Fibroblast of gingiva (primary cell): ENCODE data around the gene FAM83B.
"Not testable (repeated sequence)": the region's sequence is repeated elsewhere in the genome, so short reads cannot be mapped to it uniquely, and the experiment has no call there.

Experiments
- DNase-seq: peaks from one replicate; pipeline ENCODE4 v3.0.0-alpha.2; 2011; ENCODE audit warnings: low read depth

FAM83B gene

DNA sequence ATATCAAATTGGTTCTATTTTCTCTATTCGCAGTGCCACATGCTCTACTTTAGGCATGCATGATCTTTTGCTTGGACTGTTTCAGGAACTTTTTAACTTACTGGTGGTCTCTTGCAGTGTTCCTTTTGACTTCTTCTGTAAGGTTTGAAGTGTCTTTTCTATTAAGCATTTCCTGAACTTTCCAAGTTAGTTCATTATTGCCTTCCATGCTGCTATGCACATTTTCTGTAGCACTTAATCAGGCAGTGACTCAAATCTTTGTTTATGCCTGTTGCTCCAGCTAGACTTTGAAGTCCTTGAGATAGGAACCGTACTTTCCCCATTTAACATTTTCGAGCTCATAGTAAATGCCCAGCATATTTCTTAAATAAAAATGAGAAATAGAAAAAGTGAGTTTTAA is 52.2 kb downstream of the FAM83B start:
- no peak for DNase-seq

DNA sequence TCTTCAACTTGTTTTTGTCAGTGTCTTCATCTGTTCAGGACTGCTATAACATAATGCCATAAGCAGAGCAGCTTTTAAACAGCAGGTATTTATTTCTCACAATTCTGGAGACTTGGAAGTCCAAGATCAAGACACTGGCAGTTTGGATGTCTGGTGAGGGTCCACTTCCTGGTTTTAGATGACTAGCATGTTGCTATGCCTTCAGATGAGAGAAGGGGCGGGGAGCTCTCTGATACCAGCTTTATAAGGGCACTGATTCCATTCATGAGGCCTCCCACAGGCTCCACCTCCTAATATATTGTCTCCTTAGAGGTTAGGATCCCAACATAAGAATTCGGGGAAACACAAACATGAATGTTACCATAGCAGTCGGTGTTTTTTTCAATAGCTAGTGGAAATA is 52.9 kb downstream of the FAM83B start:
- no peak for DNase-seq

DNA sequence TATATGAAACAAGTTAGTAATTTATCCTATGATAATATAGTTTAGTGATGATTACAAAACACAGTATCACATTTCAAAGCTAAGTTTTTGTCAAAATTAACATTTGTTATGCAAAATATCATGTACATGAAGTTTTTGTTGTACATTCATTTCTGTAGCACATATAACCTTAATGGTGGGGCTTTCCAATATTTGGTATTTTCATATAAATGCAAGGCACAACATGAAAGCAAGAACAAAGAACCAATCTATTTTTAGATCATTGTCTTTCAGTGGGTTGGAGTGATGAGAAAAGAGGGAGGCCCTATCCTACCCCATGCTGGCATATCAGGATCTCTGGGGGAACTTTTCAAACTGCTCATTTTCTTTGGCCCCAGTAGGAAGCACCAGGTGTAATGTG is 53.4 kb downstream of the FAM83B start:
- DNase-seq: no peak

DNA sequence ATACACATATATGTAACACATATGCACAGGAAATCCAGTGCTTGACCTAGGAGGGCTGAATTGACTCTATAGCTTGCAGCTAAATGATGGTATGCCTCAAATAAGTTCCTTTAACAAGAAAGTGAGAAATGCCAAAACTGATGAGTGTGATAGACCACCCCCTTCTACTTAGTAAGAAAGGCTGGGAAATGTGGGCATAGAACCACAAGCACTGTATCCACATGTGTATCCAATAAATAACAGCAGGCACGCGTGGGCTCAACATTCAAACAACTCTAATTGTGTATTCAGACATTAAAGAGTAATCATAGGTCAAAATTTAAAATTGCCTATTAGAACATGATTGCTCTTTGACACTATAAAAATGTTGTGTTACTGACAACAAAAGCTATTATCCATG is 54.1 kb downstream of the FAM83B start:
- no peak for DNase-seq

DNA sequence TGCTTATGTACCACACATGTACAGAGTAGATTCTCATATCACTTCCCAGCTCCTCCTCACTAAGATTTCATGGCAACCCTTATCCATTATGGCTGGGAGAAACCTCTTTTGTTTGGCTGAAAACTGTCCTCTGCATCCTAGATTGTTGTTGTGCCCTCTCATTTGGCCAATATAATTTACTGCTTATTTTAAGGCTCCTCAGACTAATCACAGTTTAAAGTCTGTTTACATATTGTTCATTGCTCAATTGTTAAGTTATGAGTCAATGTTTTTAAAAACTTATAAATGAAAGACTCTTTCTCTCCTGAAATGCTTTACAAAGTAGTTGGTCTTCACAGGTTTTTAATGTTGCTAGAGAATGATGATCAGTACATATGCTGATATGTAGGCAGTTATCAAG is 57.3 kb downstream of the FAM83B start:
- DNase-seq: no peak

DNA sequence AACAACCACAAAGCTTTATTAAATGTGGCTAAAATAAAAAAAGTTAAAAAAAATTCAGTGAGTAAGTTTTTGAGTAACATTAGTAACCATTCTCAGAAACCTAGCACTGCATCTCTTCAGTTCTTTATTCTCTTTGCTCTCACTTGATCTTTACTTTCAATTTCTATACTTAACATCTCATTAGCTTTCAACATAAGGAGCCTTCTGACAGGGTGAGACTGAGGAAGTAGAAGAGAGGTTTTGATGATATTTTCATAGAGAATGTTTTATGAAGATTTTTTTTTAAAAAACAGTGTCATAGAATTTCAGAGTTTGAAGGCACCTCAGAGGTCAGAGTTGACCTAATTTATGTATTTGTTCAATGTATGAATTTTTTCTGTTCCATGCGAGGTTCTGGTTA is 60.8 kb downstream of the FAM83B start:
- no peak for DNase-seq

DNA sequence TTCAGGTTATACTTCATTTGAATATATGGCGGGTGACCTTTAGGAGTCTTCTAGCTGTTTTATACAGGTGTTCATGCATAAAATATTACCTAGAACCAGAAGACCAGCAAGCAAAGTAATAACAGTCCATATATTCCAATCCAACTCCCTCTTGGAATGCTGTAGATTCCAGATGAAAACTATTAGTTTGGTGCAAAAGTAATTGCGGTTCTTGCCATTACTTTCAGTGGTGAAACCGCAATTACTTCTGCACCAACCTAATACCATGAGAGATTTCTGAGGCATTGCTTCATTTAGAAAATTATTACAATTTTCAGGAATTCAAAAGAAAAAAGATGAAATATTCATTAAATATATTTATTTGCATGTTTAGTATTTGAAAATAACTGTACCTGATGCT is 62.6 kb downstream of the FAM83B start:
- no peak for DNase-seq

DNA sequence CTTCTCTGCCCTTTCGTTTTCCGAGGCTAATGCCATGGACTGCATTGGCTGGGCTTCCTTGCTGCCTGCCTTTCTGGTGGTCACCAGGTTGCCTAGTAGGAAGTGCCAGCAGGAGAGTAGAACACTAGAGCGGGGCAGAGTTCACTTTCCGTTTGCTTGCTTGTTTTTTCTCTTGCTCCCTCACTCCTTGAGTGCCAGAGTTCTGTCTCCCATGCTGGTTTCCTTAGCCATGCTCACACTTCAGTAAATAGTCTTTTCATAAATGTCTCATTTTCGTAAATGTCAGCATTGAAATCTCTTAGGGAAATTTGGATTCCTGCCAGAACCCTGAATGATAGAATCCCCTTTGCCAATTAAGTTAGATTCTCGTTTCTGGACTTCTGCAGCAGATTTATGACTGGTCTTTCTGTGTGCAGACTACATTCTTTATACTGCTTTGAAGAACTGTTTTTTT is 63.9 kb downstream of the FAM83B start:
- DNase-seq: no peak

DNA sequence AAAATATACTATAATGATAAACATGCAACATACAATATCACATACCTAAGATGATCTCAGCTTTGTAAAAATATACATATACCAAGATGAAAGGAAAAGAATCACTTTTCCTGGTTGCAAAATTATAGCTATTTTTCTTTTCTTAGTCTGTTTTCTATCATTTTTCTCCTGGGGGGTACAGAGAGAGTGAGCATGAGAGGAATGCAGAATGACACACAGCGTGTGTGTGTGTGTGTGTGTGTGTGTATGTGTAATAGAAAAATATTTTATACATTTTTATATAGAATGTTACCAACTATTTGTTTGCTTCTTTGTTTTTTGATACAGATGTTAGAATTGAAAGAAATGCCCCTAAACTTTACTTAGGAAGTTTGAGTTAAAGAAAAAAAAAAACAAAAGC is 64.3 kb downstream of the FAM83B start:
- DNase-seq: no peak

DNA sequence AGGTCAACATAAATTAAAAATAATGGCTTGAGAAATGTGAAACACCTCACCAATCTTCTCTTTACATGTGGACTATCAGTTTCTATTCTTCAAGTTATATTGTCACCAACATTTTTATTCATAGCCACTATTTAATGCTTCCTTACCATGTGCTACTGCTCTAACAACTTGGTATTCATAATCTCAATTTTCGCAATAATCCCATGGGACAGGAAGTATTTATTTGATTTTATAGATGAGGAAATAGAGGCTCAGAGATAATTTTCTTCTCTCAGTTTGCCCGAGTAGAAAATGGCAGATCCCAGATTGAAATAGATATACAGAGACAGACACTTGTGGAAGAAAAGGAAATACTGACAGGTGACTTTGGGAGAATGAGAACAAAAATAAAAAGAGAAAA is 66.6 kb downstream of the FAM83B start:
- DNase-seq: no peak

DNA sequence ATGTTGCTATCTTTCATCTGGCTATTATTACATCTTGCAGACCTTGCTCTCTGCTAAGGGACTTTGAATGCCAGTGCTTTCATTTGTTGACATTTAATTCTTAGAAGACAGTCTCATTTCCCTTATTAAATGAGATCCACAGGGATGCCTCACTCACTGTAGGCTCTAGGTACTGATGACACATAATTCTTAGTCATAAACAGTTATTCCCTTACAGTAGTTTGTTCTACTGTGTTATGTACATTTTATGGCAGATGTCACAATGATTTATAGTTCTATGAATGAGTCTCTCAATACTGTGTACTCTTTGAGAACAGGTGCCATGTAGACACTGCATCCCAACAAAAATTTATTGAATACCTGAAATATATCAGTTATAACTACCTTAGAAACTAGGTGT is 70.3 kb downstream of the FAM83B start:
- DNase-seq: no peak

DNA sequence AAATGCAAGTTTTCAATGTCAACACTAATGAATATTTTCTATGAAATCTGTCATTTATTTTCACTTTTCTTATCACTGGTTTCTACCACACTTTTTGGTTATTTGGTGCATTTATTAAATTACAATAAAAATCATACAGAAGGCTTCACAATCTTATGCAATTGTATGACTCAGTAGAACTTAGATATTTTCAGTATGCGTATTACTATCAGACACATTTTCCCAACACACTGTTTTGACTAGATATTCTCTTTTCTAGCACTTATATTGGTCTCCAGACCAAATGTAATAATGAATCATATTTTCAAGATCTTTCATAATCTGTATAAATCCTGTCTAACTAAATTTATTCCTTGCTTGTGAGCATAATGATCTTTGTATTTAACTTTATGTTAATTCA is 74.1 kb downstream of the FAM83B start:
- no peak for DNase-seq

DNA sequence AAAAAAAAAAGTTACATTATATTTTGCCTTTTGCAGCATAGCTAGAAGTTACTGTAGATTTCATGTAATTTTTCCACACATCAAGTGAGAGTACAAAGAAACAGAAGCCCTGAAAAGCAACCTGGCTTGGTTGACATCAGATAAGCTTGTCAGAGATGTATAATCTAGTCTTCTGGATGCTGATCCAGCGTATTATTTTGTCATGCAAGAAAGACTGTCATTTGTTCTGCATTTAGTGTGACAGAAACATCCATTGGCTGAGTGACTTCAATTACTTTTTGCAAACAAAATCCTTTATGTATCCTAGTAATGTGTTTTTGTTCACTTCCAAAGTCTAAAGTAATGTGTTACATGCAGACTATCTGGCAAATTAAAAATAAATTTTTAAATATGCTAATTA is 75.3 kb downstream of the FAM83B start:
- no peak for DNase-seq

DNA sequence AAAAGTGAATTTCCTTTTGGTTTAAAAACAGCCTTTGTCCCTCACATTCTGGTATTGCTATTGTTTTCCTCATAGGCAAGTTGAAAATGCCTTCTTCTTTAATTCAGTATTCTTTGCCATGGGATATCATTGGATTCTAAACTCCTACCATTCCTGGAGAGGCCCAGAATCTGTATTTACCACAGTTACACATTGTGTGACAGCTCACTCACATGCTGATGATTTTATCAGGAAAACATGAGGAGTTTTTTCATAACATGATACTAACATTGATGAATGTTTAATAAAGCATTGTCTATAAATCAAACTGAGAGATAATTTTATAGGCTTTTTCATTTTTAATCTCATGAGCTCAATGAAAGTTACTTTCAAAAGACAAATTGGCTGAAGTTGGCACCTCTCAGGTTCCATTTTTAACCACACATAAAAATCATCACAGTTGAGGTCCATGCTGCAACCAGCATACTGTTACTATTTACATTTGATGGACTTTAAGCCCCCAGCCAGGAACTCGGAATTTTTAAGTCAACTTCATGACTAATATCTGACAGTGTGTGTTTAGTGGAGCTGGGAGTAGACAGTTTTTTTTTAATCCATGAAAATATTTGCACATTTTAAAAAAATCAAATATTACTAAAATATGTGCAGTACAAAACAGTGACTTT is 82.8 kb downstream of the FAM83B start:
- no peak for DNase-seq

DNA sequence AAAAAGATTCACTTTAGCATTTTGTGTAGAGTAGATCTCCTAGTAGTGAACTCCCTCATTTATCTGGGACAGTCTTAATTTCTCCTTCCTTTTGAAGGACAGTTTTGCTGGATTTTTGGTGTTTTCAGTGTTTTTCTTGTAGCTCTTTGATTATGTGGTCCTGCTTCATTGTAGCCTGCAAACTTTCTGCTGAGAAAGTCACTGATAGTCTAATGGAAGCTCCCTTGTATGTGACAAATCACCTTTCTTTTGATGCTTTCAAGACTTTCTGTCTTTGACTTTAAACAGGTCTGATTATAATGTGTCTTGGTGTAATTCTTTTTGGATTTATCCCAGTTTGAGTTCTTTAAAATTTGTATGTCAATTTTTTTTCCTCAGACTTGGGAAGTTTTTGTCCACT is 86.1 kb downstream of the FAM83B start:
- DNase-seq: no peak

DNA sequence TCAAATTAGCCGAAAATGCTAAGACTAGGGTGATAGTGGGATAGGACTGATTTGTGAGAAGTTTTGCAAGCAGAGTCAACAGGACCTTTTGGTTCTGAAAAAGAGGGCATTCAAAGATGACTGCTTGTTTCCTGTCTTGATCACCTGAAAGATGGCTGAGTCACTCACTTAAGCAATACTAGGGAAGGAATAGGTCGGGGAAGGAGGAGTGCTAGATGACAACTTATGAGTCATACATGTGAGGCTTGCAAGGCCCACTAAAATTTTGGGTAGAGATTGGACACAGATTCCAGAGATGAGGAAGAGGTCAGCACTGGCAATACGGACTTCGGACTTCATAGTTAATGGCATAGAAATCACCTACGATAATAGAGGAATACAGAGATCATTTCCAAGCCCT is 89.2 kb downstream of the FAM83B start:
- DNase-seq: no peak

DNA sequence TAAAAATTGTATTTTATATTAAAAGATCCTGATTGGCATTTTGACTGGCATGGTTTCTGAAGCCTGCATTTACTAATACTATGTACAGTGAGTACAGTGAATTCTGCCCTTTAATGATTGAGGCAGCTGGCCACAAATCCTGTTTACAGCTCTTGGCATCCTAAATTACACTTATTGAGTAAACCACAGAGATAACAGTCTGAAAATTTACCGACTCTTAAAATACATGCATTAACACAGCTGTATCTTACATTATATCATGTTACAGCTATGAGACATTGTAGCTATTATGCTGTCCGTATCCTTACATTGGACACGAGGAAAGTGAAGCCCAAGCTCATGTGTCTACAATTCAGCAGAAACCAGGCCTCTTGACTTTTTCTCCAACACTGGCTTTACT is 90.8 kb downstream of the FAM83B start:
- DNase-seq: no peak

DNA sequence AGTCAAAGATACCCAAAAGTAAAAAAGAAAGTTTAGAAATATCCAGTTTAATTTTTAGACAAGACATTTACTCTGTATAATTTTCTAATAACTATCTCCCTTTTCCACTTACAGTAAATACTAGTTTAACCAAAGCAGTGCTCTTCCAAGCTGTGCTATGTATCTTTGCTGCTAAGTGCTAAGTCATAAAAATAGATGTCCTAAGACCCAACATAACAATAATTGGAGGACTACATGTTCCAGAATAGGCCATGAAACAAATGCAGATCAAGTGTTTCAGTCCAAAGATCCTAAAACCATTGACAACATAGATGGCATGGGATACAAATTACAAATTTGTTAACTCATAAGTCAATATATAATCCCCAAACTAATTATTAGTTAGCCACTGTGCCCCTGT is 111.1 kb downstream of the FAM83B start:
- DNase-seq: no peak

DNA sequence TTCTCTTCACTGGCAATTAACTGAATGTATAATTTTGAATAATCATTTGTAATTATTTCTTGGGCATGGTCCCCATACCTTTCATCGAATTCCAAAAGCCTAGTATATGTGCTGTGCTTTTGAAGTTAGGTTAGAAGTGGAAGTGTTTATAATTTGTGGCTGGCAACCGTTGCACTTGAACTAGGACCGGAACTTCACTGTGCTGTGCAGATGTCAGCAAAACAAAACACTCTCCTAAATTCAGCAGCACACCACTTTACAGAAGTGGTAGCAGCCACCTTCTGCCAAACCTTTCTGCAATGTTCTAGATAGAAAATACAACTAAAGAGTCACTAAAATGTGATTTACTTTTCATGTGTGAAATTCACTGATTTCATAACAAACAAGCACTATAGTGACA is 111.9 kb downstream of the FAM83B start:
- no peak for DNase-seq

DNA sequence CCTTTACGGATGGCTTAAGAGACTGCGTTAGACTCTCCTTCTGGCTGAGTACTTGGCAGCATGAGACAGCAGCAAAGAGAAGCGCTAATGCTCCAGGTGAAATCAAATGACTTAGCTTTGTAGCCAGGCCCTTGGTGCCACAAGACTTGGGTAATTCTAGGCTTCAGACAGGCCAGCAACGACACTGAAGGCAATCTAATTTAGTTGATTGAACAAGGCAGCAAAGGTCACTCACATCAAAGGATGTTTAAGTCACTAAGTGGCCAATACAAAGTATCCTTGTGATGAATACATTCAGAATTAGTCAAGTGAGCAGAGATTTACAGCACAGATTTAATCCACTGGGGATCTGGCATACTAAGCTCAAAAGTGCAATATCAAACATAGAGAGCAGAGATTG is 113.2 kb downstream of the FAM83B start:
- DNase-seq: no peak

DNA sequence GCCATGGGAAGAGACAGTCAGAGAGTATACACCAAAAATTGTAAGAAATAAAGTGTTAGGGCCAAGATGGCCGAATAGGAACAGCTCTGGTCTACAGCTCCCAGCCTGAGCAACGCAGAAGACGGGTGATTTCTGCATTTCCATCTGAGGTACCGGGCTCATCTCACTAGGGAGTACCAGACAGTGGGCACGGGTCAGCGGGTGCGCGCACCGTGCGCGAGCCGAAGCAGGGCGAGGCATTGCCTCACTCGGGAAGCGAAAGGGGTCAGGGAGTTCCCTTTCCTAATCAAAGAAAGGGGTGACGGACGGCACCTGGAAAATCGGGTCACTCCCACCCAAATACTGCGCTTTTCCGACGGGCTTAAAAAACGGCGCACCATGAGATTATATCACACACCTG is 114.8 kb downstream of the FAM83B start:
- DNase-seq: not testable (repeated sequence)

DNA sequence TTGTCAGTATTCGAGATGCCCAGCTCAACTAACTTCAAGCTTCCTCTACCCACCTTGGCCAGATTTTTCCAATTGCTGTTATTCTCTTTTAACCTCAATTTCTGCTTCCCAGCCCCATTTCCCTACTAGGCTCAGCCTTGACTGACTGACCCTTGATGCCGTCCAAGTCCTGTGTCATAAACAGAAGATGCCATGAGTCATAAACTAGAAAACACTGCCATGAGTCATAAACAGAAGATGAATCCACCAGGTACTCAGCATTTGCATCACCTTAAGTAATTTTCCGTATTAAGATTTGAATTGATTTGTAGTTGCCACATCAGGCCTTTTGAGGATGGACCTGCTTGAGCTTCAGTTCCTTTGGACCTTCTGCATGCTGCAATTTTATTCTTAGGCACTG is 123.8 kb downstream of the FAM83B start:
- no peak for DNase-seq

DNA sequence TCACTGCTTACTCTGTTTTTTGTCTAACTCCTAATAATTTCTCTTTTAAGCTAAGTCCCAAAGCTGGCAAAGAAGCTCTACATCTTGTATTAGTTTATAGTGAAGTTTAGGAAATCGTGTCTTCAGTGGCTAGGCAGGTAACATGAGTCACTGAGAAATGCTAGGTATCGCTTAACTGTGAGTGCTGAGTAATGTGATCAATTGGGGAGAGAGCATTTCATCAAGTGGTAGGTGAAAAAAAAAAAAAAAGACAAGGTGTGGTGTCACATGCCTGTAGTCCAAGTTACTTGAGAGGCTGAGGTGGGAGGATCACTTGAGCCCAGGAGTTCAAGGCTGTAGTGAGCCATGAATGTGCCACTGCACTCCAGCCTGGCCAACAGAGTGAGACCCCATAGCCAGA is 125.3 kb downstream of the FAM83B start:
- DNase-seq: no peak

DNA sequence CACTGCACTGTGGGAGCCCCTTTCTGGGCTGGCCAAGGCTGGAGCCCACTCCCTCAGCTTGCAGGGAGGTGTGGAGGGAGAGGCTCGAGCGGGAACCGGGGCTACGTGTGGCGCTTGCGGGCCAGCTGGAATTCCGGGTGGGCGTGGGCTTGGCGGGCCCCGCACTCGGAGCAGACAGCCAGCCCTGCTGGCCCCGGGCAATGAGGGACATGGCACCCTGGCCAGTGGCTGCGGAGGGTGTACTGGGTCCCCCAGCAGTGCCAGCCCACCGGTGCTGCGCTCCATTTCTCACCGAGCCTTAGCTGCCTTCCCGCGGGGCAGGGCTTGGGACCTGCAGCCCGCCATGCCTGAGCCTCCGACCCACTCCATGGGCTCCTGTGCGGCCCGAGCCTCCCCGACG is 132.6 kb downstream of the FAM83B start:
- not testable (repeated sequence) for DNase-seq
